SK-N-SH (cell line): ENCODE data around the gene ELMO3.

ENCODE experiments used
- CTCF ChIP-seq: fragments of 200-600 bp; sonication (generic); IDR thresholded peaks from 2 replicates; pipeline ENCODE4 v1.6.1; 2017; ENCODE audit warnings: antibody characterized with exemption, mild to moderate bottlenecking, moderate library complexity
- REST ChIP-seq: IDR thresholded peaks from 2 replicates; pipeline ENCODE4 v1.6.1; 2012; ENCODE audit warnings: mild to moderate bottlenecking, low read depth, low read length, moderate library complexity
- SMC3 ChIP-seq: IDR thresholded peaks from 2 replicates; pipeline ENCODE4 v1.6.1; 2012; ENCODE audit warnings: low read depth, low read length, improper control_type of control experiment
- TAF1 ChIP-seq: IDR thresholded peaks from 2 replicates; pipeline ENCODE4 v1.6.1; 2012; ENCODE audit warnings: low read depth, mild to moderate bottlenecking, low read length, moderate library complexity, borderline replicate concordance

DNA sequence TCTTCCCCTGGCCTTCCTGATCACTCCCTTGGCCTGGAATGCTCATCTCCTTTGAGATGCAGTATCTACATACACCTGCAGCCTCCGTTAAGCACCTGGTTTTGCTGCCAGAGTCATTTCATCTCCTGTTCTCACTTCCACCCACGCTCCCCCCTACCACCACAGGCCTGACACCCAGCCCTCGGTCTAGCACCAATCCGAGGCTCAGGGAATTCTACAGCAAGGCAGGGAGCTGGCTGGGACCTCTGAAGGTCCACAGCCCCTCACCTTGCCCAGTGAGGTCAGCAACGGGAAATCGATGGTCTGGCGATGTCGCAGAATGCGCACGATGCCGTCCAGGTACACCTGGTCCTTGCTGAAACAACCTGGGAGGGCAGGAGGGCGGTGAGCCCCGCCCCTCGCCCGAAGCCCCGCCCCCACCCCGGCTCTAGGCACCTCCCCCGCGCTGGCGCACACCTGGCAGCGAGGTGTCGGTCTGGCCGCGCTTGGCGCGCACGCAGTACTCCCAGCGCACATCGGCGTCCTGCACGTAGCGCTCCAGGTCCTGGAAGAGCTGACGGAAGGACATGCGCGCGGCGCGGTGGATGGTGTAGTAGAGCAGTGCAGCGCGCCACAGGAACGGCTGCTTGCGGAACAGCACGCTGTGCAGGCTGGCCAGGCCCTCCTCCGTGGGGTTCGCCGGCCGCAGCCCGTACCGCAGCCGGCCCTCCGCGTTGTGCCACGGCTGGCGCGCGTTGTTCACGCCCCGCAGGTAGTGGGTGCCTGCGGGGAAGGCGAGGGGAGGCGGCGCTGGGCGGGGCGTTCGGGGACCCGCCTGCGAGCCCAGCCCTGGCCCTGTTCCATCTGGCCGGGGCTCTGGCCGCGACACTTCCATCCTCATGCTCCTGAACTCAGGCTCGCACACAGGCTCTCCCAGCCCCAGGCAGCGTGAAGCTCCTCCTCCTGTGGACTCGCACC, 20.9 kb upstream of the ELMO3 start:
- TF ChIP-seq TAF1 (no peak), SMC3 (no peak), CTCF (no peak), REST (no peak)
